GM18505 (cell line): ENCODE measurements around the gene SIRT3.

Source experiments
- ATAC-seq: cut with Tn5 transposase; IDR thresholded peaks from one replicate; pipeline ENCODE4 v1.9.1; 2021; ENCODE audit not compliant: unreplicated experiment
- POLR2A ChIP-seq: IDR thresholded peaks from 4 replicates; pipeline ENCODE4 v1.6.1; 2011; ENCODE audit warnings: borderline replicate concordance; ENCODE audit not compliant: insufficient read depth, insufficient read length; ENCODE audit errors: extremely low read depth

The SIRT3 gene

DNA sequence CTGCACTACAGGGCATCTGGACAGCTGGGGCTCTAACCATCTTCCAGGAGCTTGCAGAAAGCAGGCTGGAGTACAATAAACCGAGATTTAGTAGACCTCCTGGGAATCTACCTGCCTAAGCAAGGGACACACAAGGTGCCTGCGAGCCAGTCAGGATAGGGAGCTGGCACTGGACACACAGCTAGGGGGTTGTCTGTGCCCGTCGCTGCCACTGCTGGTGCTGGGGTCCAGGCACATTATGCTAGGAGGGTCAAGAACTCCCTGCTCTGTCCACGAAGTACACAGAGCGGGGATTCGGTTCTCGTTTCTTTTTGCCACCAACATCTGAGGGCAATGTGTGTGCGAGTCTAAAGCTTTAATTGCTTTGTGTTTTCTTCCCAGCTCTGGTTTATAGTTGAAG lies 24.4 kb downstream of the SIRT3 start:
- ATAC-seq, result no peak
- no peak for TF ChIP-seq POLR2A

DNA sequence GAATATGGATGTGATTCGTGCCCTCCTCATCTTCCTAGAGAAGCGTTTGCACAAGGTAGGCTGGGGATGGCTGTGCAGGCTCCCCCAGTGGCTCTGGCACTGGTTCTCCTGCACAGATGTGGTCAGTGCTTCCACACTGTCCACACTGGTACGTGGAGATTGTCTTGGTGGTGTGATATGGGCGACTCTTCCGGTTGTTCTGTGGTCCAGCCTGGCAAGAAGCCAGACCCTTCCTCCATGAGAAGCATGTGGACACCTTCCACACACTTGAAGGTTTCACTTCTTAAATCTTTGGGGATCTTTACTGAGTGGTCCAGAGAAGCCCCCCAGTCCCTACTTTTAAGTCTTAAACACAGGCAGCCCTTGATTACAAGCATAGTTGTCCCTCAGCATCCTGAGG lies 24.8 kb downstream of the SIRT3 start:
- ATAC-seq, result no peak
- TF ChIP-seq POLR2A, result no peak

DNA sequence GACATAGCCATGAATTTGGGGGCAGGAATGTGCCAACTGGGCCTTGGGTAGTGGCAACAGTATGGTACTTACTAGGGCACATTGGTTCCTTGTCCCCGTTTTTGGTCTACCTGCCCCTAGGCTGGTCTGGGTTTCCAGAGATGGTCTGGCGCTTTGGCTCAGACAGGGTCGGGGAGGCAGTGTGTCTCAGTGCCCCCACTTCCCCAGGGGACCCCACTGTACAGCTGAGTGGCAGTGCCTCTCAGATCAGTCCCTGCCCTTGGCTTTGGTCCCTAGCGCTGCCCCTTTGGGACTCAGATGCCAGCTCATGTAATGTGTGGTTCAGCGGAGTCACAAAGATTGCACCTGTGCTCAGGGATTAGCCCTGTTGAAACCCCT lies 25.4 kb downstream of the SIRT3 start:
- ATAC-seq, result no peak
- no peak for TF ChIP-seq POLR2A

DNA sequence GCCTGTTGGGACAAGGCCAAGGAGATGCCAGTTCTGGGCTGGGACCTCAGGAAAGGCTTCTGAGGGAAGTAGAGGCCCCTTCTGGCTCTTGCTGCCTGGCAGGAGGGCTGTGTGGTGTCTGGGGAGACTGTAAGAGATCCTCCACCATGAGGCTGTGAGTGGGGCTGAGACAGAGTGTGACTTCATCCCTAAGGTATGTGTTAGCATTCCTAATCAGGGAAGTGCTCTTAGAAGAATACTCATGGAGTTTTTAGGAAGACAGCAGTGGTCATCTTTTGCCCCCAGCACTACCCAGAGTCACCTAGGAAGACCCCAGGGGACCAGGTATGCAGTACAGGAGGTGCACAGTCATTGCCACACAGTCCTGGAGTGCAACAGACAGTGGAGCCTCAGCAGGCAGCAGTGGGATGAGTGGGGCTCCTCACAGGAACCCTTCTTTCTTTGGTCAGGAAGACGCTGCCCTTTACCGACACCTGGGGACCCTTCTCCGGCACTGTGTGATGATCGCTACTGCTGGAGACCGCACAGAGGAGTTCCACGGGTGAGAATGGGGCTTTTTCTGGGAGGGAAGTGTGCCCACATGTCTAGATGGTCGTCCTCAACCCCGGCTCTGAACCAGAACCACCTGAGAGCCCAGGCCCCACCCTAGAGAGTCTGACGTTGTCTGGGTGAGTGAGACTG lies 25.9 kb downstream of the SIRT3 start:
- ATAC-seq, result no peak
- TF ChIP-seq POLR2A, result no peak

GRCh38 chr11:209275-210121 lies 26.6 kb downstream of the SIRT3 start:
- no peak for ATAC-seq
- no peak for TF ChIP-seq POLR2A

DNA sequence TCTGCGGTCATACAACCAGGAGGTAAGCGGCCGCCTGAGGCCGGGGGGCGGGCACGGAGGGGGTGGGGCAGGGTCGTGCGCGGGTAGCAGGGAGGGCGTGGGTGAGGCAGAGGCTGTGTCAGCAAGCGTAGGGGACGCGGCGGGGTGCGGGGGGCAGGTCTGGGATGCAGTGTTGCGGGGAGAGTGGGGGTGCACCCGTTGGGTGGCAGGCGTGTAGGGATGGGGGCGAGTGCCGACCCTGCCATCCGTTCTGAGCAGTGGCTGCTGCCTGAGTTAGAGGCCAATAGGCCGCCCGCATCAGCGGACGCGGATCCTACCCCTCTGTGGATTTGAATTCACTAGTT lies 27.3 kb downstream of the SIRT3 start:
- no peak for ATAC-seq
- TF ChIP-seq POLR2A, result no peak

- no peak for ATAC-seq
- peak; percentile 77 for TF ChIP-seq POLR2A
These were observed 27.8 kb downstream of the SIRT3 start for GRCh38 chr11:208181-208916.

DNA sequence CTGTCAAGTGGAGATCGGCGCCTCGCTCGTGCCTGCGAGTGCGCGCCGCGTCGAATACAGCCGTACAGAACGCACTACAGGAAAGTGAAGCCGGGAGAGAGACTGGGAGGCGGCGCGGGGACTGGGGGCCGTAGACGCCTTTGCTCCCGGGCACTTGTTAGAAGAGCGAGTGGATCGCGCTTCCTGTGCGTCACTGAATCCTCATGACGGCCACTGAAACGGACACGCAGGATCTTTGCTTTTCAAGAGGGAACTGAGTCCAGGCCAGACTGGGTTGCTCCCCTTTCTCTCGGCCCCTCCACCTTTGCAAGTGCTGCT lies 28.3 kb downstream of the SIRT3 start:
- peak; percentile 20 for ATAC-seq
- no peak for TF ChIP-seq POLR2A

DNA sequence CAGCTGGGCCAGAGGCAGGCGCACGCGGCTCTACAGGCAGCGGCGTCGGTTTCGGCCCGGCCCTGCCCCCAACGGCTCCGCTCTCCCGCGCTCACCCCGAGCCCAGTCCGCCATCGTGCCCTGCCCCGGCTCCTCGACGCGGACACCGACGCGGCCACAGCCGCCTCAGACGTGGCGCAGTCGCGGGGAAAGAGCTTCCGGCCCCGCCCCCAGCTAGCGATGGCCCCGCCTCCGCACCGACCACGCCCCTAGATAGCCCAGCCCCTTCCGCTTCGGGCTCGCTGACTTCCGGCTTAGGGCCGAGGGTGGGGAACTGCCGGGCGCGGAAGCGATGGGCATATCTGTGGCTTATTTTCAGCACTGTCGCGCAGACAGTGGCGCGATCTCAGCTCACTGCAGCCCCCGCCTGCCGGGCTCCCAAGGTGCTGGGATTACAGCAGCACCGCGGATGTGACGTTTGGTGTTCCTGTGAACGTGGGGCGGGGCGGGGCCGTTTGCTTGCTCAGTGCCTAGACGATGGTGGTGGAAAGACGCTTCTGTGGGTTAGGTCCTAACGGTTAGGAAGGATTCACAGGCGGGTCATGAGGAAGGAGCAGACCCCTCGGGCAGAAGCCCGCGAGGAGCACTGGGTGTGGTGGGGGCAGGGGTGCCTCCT lies 28.8 kb downstream of the SIRT3 start, which contains the start of the genes BET1L and RIC8A:
Gene BET1L, minus strand, starts transcription at position 192 of the 655 bp plus-strand sequence. Its CDS starts 78 bp downstream, at position 114.
Gene RIC8A, plus strand, starts transcription at position 501 of the 655 bp plus-strand sequence. CDS start 1,147 bp downstream, outside the sequence.
- peak; percentile 69 for ATAC-seq
- TF ChIP-seq POLR2A, result peak; percentile 94

GRCh38 chr11:206526-207207 lies 29.5 kb downstream of the SIRT3 start:
- ATAC-seq, result no peak
- TF ChIP-seq POLR2A, result no peak

DNA sequence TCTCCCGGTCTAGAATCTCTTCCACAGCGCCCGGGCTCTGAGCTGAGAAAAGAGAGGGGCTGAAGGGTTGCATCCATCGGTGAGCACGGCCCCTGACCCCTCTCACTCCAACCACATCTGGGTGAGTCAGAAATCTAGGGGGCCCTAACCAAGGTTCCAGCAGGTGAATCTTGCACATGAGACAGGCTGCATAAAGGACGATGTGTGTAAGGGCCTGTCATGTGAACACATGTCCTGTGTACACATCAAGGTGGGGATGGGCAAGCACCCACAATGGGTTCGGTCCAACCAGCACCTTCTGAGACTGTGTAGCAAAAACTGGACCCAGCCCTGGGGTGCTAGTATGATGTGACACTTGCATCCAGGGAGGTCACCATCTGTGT lies 30.1 kb downstream of the SIRT3 start:
- ATAC-seq, result no peak

DNA sequence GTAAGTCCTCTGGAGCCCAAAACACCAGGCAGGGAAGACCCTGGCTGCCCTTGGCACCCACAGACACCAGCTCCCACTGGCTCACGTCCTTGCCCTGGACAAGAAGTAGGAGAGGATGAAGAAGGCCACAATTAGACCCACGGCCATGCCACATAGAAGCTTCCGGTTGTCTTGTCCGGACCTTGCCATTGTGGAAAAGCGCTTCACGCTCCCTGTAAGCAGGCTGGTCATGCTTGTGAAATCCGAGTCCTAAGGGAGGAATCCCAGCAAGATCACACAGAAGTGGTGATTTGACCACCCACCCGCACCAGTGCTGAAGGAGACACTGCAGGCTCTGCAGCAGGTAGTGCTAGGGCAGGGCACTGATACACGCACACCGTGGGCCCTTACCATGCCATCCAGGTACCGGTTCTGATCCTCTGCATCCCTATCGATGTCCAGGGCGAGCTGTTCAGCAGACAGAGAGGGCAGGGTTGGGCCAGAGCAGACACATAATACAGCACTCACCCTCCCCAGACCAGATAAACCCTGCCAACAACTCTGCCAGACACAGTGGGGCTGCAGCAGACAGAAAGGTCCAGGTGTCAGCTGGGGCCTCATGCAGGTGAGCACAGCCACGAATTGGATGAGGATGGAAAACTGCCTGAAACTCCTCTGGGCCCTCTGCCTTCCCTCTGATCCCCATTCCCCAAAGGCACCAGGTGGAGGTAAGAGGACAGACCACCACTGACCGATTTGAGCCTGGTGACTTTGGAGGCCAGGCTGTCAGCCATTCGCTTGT lies 30.7 kb downstream of the SIRT3 start:
- no peak for TF ChIP-seq POLR2A
- no peak for ATAC-seq

More for the DNA sequence above, 30.1 kb downstream of the SIRT3 start:
- no peak for TF ChIP-seq POLR2A
